Stimulated activated CD4-positive, alpha-beta T cell treated with anti-CD3 and anti-CD28 coated beads, Interleukin-4, amount 100 ng/mL, for 24 hours (primary cell): ENCODE measurements around the gene XYLT1.
"Not testable (repeated sequence)": the region's sequence is repeated elsewhere in the genome, so short reads cannot be mapped to it uniquely, and the experiment has no call there.

ENCODE experiments used
- DNase-seq: peaks from one replicate; pipeline ENCODE4 v3.0.0-alpha.2; 2020

Gene XYLT1

DNA sequence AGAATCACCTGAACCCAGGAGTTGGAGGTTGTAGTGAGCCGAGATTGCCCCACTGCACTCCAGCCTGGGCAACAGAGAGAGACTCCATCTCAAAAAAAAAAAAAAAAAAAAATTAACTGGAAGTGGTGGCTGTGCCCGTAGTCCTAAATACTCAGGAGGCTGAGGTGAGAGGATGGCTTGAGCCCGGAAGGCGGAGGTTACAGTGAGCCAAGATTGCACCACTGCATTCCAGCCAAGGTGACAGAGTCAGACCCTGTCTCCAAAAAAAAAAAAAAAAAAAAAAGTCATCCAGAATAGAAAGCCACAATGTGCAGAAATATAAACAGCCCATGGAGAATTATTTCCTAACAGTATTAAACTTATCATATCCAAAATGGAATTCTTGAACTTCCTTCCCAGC is 11.6 kb upstream of the XYLT1 start:
- not testable (repeated sequence) for DNase-seq

DNA sequence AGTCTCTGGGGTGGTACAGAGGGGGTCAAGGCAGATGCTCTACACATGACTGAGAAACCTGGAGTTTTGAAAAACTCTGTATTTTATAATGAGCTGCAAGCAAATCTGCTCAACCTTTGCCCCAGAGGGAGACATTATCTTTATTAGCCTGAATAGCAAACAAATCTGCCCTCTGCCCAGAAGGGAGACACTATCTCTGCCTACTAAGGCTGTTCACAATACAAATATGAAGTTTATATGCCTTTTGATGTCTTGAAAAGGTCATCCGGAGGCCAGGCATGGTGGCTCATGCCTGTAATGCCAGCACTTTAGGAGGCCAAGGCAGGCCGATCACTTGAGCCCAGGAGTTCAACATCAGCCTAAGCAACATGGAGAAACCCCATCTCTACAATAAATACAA is 11.0 kb upstream of the XYLT1 start:
- DNase-seq: no peak

DNA sequence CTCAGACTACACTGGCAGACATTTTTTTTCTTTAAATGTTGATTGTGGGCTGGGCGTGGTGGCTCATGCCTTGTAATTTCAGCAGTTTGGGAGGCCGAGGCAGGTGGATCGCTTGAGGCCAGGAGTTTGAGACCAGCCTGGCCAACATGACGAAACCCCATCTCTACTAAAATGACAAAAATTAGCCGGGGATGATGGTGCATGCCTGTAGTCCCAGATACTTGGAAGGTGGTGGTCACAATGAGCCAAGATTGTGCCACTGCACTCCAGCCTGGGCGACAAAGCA is 6.4 kb upstream of the XYLT1 start:
- DNase-seq: not testable (repeated sequence)

DNA sequence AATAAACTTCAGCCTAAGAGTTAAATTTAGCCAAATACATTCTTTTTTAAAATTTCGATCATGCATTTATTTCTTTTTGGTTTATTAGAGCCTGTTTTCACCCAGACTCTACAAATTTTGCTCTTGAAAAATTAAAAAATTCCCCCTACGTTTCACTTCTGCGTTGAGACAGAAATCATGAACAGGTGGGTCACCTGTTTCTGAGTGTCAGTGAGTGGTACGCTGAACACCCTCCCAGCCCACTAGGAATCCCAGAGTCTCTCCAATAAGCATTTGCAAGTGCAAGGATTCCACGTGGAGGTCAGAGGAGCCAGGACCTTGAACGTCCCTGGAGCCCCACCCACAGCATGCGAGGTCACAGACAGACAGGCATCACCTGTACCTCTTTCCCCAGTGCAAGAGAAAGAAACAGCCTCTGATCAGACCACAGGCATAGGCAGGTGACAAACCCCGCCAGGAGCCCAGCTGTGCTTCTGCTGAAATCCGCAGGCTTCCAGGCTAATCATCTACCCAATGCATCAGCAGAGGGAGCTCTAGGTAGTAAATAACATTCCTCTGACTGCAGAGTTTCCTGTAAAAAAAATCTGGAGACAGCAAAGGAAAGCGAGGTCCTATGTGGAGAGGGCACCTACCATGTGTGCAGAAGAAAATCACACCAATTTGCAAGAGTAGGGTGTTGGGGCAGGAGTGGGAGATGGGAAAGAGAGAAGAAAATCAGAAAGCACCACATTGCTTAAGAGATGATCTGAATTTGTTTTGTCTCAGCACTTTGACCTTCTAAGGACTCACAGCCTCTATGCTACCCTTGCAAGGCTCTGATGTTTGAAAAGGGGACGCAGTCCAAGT is 5.9 kb upstream of the XYLT1 start:
- peak; percentile 27 for DNase-seq

DNA sequence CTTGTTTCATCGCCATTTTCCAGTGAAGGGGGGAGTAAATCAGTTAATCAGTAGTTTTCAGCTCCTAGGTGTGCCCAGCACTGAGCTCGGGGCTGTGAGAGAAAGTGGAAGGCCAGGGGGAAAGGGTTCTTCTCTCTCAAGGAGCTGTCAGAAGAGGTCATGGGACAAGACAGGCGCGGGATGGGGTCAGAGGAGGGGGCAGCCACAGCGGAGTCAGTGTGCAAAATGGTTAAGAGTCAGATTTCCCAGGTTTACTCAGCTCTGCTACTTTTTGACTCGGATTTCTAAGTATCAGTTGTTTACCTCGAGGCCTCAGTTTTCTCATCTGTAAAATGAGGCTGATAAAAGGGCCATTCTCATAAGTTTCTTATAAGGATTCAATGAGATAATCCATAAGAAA is 4.3 kb upstream of the XYLT1 start:
- DNase-seq: no peak

DNA sequence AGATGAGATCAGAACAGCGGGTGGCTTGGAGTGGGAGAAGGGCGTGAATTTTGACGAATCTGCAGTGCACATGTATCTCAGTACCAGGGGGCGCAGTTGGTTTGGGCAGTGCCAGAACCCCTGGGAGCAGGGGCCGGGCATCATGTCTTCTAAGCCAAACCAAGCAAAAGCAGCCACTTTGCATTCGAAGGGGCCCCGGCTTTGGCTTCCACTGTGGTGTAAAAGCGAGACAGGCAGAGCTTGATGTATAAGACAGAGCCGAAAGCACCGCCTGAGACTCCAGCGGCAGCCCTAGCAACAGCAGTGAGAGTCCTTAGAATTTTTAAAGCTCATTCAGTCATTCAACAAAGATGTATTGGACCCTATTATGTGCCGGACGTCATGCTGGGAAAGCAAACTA is 3.8 kb upstream of the XYLT1 start:
- no peak for DNase-seq

DNA sequence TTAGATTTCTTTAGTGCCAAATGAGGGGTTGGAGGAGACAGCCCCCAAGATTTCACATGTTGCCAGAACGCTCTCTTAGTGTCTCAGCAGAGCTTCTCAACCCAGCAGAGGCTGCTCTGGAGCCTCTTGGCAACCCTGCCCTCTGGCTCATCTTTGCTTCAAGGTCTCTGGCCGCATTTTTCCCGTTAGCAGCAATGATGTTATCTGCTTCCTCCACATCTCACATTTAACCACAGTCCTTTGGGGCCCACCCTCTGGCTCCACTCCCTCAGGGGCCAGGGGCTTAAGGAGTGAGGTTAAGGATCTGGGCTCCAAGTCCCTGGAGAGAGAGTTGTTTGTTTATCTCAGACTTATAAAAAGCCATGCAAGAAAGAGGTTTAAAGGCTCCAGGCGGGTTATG is 3.3 kb upstream of the XYLT1 start:
- DNase-seq: no peak

DNA sequence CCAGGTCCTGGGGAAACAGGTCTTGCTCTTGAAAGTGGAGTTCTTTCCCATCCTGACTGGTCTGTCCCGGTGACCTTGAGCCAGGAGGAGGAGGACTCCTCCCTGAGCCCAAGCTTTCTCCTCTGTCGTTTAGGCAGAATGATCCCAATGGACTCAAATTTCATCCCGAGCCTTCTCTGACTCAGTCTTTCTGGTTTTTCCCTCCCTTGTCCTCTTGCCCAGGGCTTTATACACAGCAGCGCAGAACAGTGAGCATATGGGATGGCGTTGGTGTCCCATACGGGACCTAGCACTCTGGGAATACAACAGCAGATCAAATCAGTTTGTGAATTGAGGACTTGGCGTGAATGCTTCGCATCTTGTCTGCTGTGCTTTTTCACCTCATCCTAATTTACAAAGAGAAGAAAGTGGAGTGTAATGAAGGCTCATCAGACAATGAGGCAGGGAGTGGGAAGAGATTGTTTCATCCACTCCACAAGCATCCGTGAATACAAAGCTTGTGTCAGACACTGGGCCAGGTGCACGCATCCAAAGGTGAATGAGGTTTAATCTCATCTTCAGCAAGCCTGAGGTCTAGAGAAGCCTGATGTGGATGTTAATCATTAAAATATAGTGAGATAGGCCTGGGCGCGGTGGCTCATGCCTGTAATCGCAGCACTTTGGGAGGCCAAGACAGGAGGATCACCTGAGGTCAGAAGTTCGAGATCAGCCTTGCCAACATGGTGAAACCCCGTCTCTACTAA is 1.1 kb upstream of the XYLT1 start:
- no peak for DNase-seq

DNA sequence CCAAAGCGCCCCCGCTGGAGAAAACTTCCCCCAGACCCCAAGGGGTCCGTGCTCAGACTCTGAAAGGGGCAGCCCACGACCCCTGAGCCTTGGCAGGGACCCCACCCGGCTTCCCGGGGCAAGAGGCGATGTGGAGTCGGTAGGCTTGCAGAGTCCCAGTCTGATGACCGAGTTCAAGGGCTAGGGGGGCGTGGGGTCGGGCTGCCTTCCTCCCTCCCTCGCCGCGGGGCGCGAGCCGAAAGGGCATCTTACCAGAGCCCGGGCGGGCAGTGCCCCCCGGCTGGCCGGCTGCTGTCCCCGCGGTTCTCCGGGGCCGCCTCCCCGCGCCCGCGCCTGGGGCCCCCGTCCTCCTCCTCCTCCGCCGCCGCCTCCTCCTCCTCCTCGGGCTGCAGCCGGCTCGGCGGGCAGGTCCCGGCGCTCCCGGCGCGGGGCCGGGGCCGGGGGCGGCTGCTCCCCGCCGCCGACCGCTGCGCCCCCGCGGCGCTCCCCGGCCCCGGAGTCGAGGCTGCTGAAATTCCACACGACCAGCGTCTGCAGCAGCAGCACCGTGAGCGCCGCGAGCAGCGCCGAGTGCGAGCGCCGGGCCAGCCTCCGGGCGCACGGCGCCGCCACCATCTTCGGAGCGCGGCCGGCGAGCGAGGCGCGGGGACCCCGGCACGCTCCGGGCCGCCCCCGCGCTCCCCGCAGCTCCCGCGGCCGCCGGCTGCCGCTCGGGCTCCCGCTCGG is 415 bp downstream of the XYLT1 start:
- no peak for DNase-seq

DNA sequence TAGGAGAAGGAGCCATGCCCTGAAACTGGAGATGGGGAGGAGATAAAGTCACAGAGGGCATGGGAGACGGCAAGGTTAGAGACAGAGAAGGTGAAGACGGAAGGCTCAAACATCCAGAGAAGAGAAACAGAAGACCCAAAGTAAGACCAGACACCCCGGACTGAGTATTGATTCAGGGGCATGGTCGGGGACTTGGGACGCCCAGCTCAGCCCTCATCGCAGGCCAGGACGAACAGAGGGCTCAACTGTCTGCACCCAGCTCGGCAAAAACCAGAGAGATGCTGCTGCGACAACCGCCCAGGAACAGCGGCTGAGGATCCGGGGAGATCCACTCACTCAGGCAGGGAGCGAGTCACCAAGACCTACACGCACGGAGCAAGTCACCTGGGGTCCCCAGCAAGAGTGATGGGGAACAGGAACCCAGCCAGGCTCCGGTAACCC is 999 bp downstream of the XYLT1 start:
- peak; percentile 28 for DNase-seq

DNA sequence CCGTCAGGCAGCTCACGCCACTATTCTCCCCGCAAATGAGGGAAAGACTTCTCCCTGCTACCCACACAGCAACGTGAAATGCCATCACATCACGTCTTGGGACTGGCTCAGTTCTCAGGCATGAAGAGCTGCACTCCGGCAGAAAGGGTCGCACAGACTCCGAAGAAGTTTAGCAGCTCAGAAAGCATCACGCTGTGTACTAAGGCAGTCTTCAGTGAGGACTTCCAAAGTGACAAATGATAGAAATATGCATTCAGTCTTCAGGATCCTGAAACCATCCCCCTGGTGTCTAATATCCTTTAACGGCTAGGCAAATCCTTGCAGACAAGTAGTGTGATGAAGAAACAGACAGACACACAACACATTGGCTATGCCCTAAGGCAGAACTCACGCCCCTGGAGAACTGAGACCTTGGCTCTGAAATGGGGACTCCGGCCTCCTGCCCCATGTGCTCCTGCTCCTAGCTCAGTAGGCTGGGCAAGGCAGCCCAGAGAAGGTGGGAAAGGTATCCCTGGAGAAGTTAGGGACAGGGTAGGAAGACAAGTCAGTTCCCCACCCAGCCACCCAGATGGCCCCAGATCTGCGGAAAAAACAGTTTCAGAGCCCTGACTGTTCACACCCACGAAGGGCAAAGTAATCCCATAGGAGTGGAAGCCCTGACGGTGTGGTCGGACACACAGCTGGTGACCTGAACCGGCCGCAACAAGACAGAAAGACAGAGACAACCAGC is 1.6 kb downstream of the XYLT1 start:
- DNase-seq: no peak

DNA sequence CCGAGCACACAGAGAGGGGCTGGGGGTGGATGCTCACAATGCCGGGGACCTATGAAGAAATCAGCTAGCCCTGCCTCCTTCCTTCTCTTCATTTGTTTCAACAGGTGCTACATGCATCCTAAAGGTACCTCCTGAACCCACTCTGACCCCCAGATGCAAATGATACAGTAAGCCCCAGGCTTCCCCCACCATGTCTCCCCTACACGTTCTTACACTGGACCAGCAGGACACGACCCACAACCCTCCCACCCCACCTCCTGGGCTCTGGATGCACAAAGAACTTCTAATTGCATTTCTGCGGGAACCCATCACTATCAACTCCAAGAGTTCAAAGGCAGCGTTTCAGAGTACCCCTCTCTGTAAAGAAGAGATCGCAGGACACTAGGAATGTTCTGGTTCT is 2.1 kb downstream of the XYLT1 start:
- no peak for DNase-seq

DNA sequence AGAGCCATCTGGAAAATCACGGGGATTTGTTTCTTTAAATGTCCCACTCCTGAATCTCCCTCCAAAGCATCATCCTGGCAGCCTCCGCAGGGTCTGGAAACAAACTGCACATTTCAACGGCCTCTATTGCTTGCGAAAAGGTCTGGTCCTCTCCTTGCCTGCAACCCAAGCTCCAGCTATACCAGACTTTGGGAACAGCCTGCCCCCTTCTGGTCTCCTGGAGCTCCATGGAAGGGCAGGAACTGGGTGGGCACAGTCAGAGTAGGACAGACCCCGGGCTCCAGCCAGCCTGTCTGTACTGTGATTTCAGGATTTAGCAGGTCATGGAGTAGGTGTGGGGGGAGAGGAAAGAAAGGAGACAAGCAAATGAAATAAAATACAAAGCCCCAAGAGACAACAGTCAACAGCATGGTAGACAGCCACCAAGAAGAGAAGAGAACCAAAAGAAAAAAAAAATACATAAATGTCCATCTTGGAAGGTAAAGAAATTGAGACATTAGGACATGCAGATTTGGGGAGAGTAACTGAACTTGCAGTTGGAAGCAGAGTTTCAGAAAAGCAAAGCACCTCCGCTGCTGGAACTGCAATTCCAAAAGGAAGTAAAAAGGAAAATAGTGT is 2.7 kb downstream of the XYLT1 start:
- peak; percentile 48 for DNase-seq

DNA sequence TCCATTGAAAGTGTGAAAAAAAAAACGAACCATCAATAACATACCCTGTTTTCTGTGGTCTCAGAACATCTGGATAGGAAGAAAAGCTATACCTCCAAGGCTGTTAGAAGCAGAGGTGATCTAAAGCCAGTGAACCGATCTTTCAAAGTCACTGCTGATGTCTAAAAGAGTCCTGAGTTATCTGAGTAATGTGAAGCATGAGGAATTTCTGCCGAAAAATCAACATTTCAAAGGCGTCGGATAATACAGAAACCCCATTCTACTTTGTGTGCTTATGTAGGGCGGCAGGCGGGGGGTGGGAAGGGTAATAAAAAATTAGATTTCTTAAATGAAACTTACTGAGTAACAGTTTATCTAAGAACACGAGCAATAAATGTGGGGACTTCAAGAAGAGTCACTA is 3.9 kb downstream of the XYLT1 start:
- no peak for DNase-seq

DNA sequence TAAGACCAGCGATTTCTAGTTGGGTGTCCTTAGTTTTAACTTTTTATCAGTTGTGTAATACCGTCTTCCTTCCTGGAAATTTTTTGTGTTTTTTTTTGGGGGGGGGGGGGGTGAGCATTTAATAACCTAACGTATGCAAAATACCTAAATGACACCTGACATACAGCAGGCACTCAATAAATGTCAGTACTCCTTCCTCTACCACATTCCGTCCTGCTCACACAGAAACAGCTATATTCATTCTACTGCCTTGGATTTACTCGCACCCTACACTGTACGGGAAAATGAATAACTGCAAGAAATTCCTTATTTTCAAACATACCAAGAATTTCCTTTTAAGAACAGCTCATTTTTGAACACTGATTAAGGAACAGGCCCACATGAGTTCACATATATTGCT is 5.3 kb downstream of the XYLT1 start:
- DNase-seq: no peak

DNA sequence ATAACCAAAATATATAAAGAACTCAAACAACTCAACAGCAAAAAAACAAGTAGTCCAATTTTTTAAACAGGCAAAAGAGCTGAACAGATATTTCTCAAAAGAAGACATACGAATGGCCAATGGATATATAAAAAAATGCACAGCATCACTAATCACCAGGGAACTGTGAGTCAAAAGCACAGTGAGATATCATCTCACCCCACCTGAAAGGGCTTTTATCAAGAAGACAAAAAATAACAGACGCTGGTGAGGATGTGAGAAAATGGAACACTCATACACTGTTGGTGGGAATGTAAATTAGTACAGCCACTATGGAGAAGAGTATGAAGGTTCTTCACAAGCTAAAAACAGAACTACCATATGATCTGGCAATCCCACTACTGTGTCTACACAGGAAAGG is 7.4 kb downstream of the XYLT1 start:
- DNase-seq: no peak

DNA sequence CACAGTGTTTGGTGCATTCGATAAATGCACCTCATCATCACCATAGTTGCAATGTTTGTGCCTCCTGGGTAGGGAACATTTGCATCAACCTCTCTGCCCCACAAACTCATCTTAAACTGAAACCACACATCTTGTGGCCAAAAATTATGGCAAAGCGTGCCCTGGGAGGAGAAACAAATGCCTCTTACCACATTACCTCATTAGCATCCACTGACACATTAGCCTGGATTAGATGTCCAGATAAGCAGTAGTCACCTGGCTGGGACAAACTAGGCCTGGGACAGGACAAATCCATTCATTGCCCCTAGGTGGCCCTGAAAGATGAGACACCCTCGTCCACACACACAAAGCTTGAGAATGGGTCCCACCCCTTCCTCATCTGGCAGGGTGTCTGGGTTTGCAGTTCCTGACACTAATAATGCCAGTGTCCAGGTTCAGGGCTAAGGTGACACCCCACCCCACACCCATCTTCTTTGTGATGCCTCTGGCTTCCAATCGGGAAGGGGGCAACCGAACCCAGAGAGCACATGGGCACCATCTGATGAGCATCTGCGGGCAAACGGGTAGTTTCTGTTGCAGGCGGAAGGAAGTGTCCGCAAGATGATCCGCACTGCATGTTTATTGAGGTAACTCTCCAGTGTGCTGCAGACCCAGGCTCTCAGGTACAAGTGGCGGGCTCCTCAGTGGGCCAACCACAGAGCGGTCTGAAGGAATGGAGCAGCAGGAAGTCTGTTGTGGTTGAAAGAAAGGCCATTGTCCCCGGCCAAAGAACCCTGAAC is 8.6 kb downstream of the XYLT1 start:
- no peak for DNase-seq

DNA sequence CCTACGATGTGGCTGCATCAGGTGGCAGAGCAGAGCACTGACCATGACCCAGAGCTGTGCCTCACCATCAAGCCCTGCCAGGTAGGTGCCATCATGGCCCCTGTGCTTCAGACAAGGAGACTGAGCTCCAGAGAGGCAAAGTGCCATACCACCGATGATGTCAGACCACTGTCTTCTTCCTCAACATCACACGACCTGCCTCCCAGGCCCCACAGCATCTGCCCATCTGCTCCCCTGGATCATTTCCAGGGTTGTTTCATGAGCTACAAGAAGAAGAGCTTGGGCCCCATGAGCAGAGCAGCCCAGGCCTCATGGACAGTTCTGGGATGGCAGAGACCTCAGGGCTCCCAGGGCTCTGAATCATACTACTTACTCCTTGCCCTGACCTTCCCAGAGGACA is 9.9 kb downstream of the XYLT1 start:
- no peak for DNase-seq

DNA sequence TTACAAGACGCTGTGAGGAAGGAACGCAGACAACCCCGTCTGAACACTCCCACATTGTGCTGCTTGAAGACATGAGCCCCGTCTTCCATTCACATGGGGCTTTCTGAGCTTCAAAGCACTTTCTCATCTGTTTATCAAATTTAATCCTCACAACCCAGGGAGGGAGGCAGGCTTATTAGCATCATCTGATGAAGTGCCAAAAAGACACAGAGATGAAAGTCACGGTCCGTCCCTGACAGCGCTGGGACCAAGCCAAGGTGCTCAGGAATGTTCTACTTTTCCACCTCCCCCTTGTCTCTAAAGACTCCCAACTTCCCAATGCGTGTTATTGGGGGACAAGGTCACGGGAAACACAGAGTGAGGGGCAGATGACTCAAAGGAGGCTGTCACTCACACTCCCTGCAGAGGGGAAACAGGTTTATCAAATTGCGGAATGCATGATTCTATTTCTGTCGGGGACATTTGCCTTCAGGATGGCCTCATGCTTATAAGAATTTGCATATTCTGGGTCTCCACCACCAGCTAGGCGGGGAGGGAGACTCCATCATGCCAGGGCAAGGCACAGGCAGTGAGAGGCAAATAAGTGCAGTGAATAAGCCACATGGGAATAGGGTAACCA is 10.7 kb downstream of the XYLT1 start:
- DNase-seq: no peak

DNA sequence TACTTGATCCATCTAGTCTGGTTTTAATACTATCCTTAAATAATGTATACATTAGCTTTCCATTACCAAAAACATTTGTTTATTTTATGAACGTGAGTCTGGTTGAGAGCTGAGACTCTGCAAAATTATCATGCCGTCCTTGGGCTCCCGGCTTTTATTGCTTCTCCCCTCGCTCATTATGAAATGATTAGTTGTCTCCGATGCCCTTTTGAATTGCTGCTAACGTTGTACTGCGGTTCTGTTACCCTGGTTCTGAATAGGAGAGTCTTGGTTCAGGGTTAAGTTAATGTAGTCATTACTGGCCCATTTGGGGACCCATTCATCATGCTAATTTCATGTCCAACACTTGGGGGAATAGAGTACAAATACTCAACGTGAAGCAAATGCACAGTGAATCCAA is 12.8 kb downstream of the XYLT1 start:
- no peak for DNase-seq

DNA sequence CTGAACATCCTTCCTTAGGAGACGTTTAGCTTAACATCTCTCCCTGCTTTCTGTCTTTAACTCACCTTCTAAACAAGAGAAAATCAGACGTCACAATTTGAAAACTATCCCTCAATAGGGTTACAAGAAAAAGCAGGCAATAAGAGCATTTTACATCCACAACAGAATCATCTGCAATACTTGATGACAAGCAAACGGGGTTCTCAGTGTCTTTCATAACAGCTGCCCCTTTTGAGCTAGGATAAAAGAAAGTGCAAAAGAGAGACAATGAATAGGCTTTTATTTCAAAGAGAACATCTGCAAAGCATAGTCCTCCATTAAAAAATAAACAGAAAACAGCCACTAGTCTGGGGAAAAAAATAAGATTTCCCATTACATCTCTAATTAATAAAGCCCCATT is 13.2 kb downstream of the XYLT1 start:
- no peak for DNase-seq
